T-helper 2 cell treated with Interferon-gamma antibody and Interleukin-4, amounts not matched to agents 5 μg/mL and 100 μg/mL, for 36 hours (primary cell): Measurements from ENCODE around the gene SLC25A21.

Source experiments
- DNase-seq: peaks from one replicate; pipeline ENCODE4 v3.0.0; 2021; ENCODE audit warnings: low spot score
- H3K27ac Mint-ChIP-seq: one replicate; pipeline ENCODE4 v1.8.0; 2021; ENCODE audit warnings: mild to moderate bottlenecking, mixed read lengths
- H3K27me3 Mint-ChIP-seq: one replicate; pipeline ENCODE4 v1.8.0; 2021; ENCODE audit warnings: low read depth, mixed read lengths
- H3K36me3 Mint-ChIP-seq: one replicate; pipeline ENCODE4 v1.8.0; 2021; ENCODE audit warnings: low read depth, mixed read lengths
- H3K4me1 Mint-ChIP-seq: one replicate; pipeline ENCODE4 v1.8.0; 2021; ENCODE audit warnings: low read depth, mixed read lengths
- H3K4me3 Mint-ChIP-seq: one replicate; pipeline ENCODE4 v1.8.0; 2022; ENCODE audit warnings: mild to moderate bottlenecking, moderate library complexity, mixed read lengths
- H3K9me3 Mint-ChIP-seq: one replicate; pipeline ENCODE4 v1.8.0; 2021; ENCODE audit warnings: mixed read lengths

SLC25A21 gene

GRCh38 chr14:36859119-36859518 is 313.3 kb downstream of the SLC25A21 start:
- H3K4me1 Mint-ChIP-seq: no peaks in the 10 kb centered on the region
- H3K36me3 Mint-ChIP-seq: no peaks in the 10 kb centered on the region
- no peak overlapping the region for H3K27ac Mint-ChIP-seq
- DNase-seq: no peak
- no peak overlapping the region for H3K4me3 Mint-ChIP-seq
- no peaks in the 10 kb centered on the region for H3K27me3 Mint-ChIP-seq
- H3K9me3 Mint-ChIP-seq: peaks cover 7% of the 10 kb centered on the region

- no peaks in the 10 kb centered on the region for H3K36me3 Mint-ChIP-seq
- no peaks in the 10 kb centered on the region for H3K4me1 Mint-ChIP-seq
- no peak for DNase-seq
- no peak overlapping the region for H3K27ac Mint-ChIP-seq
- no peak overlapping the region for H3K4me3 Mint-ChIP-seq
- no peaks in the 10 kb centered on the region for H3K27me3 Mint-ChIP-seq
- H3K9me3 Mint-ChIP-seq: peaks cover 7% of the 10 kb centered on the region
Observed at GRCh38 chr14:36857842-36858445, 314.5 kb downstream of the SLC25A21 start.

GRCh38 chr14:36857136-36857535 is 315.3 kb downstream of the SLC25A21 start:
- Mint-ChIP-seq H3K27me3 (no peaks in the 10 kb centered on the region), H3K4me3 (no peak overlapping the region), H3K4me1 (no peaks in the 10 kb centered on the region), H3K9me3 (peaks cover 7% of the 10 kb centered on the region), H3K36me3 (no peaks in the 10 kb centered on the region), H3K27ac (no peak overlapping the region)
- DNase-seq: no peak

GRCh38 chr14:36856095-36856878 is 316.1 kb downstream of the SLC25A21 start:
- Mint-ChIP-seq H3K27me3 (no peaks in the 10 kb centered on the region), H3K4me3 (no peak overlapping the region), H3K27ac (no peak overlapping the region), H3K9me3 (peaks cover under 1% of the 10 kb centered on the region), H3K4me1 (no peaks in the 10 kb centered on the region), H3K36me3 (no peaks in the 10 kb centered on the region)
- no peak for DNase-seq

- Mint-ChIP-seq H3K27me3 (no peaks in the 10 kb centered on the region), H3K9me3 (no peaks in the 10 kb centered on the region), H3K27ac (no peak overlapping the region), H3K4me3 (no peak overlapping the region), H3K4me1 (no peaks in the 10 kb centered on the region), H3K36me3 (no peaks in the 10 kb centered on the region)
- no peak for DNase-seq
Observed at GRCh38 chr14:36855396-36855795, 317.0 kb downstream of the SLC25A21 start.

GRCh38 chr14:36852981-36853691 is 319.3 kb downstream of the SLC25A21 start:
- Mint-ChIP-seq H3K9me3 (no peaks in the 10 kb centered on the region), H3K4me3 (no peak overlapping the region), H3K4me1 (no peaks in the 10 kb centered on the region), H3K36me3 (no peaks in the 10 kb centered on the region), H3K27me3 (no peaks in the 10 kb centered on the region), H3K27ac (no peak overlapping the region)
- DNase-seq: no peak

GRCh38 chr14:36848213-36848612 is 324.2 kb downstream of the SLC25A21 start:
- no peaks in the 10 kb centered on the region for H3K27me3 Mint-ChIP-seq
- H3K36me3 Mint-ChIP-seq: no peaks in the 10 kb centered on the region
- no peak for DNase-seq
- no peak overlapping the region for H3K4me3 Mint-ChIP-seq
- no peaks in the 10 kb centered on the region for H3K4me1 Mint-ChIP-seq
- H3K27ac Mint-ChIP-seq: no peak overlapping the region
- H3K9me3 Mint-ChIP-seq: peaks cover 5% of the 10 kb centered on the region

GRCh38 chr14:36847366-36847765 is 325.0 kb downstream of the SLC25A21 start:
- no peaks in the 10 kb centered on the region for H3K36me3 Mint-ChIP-seq
- H3K4me1 Mint-ChIP-seq: no peaks in the 10 kb centered on the region
- no peaks in the 10 kb centered on the region for H3K27me3 Mint-ChIP-seq
- peaks cover 5% of the 10 kb centered on the region for H3K9me3 Mint-ChIP-seq
- H3K27ac Mint-ChIP-seq: no peak overlapping the region
- no peak overlapping the region for H3K4me3 Mint-ChIP-seq
- DNase-seq: no peak

- Mint-ChIP-seq H3K27me3 (no peaks in the 10 kb centered on the region), H3K27ac (no peak overlapping the region), H3K4me1 (no peaks in the 10 kb centered on the region), H3K9me3 (peaks cover 5% of the 10 kb centered on the region), H3K4me3 (no peak overlapping the region), H3K36me3 (no peaks in the 10 kb centered on the region)
- DNase-seq: no peak
Observed at GRCh38 chr14:36845356-36846012, 326.9 kb downstream of the SLC25A21 start.

- Mint-ChIP-seq H3K27me3 (no peaks in the 10 kb centered on the region), H3K36me3 (no peaks in the 10 kb centered on the region), H3K9me3 (peaks cover 5% of the 10 kb centered on the region), H3K4me3 (no peak overlapping the region), H3K4me1 (no peaks in the 10 kb centered on the region), H3K27ac (no peak overlapping the region)
- no peak for DNase-seq
Observed at GRCh38 chr14:36844443-36845195, 327.8 kb downstream of the SLC25A21 start.

- Mint-ChIP-seq H3K4me1 (no peaks in the 10 kb centered on the region), H3K4me3 (no peak overlapping the region), H3K27me3 (no peaks in the 10 kb centered on the region)
Observed at GRCh38 chr14:36843410-36843809, 329.0 kb downstream of the SLC25A21 start.

GRCh38 chr14:36835128-36835527 is 337.3 kb downstream of the SLC25A21 start:
- no peaks in the 10 kb centered on the region for H3K36me3 Mint-ChIP-seq
- DNase-seq: no peak
- H3K27me3 Mint-ChIP-seq: no peaks in the 10 kb centered on the region
- H3K9me3 Mint-ChIP-seq: peaks cover 6% of the 10 kb centered on the region
- no peak overlapping the region for H3K27ac Mint-ChIP-seq
- H3K4me1 Mint-ChIP-seq: no peaks in the 10 kb centered on the region
- no peak overlapping the region for H3K4me3 Mint-ChIP-seq

More at GRCh38 chr14:36843410-36843809, 329.0 kb downstream of the SLC25A21 start:
- DNase-seq: no peak
- Mint-ChIP-seq H3K9me3 (peaks cover 5% of the 10 kb centered on the region), H3K36me3 (no peaks in the 10 kb centered on the region), H3K27ac (no peak overlapping the region)

GRCh38 chr14:36834293-36834692 is 338.1 kb downstream of the SLC25A21 start:
- no peak for DNase-seq
- Mint-ChIP-seq H3K4me3 (no peak overlapping the region), H3K36me3 (no peaks in the 10 kb centered on the region), H3K9me3 (peaks cover 6% of the 10 kb centered on the region), H3K27ac (no peak overlapping the region), H3K4me1 (no peaks in the 10 kb centered on the region), H3K27me3 (no peaks in the 10 kb centered on the region)
